Ishikawa (cell line): ENCODE data around the gene CTSC.

ENCODE experiments used
- CREB1 ChIP-seq: IDR thresholded peaks from 2 replicates; pipeline ENCODE4 v1.6.1; 2012; ENCODE audit warnings: low read depth
- EP300 ChIP-seq: IDR thresholded peaks from 2 replicates; pipeline ENCODE4 v1.6.1; 2012; ENCODE audit warnings: borderline replicate concordance
- FOXM1 ChIP-seq: IDR thresholded peaks from 2 replicates; pipeline ENCODE4 v1.6.1; 2012; ENCODE audit warnings: low read depth, borderline replicate concordance
- NFIC ChIP-seq: IDR thresholded peaks from 2 replicates; pipeline ENCODE4 v1.6.1; 2012
- RAD21 ChIP-seq: IDR thresholded peaks from 2 replicates; pipeline ENCODE4 v1.6.1; 2012; ENCODE audit warnings: low read depth
- TAF1 ChIP-seq: IDR thresholded peaks from 2 replicates; pipeline ENCODE4 v1.6.1; 2012; ENCODE audit warnings: low read depth, mild to moderate bottlenecking
- TF ChIP-seq, protein P1 (sequence below): IDR thresholded peaks from 2 replicates; pipeline ENCODE4 v1.6.1; 2012
- TF ChIP-seq, protein P2 (sequence below): IDR thresholded peaks from 2 replicates; pipeline ENCODE4 v1.6.1; 2012

DNA sequence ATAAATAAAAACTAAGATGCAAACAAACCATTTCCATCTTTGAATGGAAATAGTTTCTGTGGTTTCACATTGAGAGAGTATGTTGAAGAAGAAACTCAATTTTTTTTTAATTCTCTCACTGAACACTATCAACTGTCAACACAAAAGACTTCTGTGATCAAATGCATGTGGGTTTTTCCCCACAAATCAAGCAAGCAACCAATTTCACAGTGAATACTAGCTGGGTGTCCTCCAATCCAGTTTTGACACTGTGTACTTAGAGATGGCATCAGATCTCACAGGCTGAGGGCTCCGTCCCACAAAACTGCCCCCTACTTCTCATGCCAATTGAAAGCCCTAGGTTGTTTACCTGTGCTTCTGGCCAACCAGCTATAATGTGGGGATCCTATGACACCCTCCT is 34.5 kb downstream of the CTSC start:
- no peak for TF ChIP-seq TAF1
- no peak for TF ChIP-seq FOXM1
- no peak for TF ChIP-seq RAD21
- TF ChIP-seq NFIC, result no peak
- TF ChIP-seq EP300, result no peak
- TF ChIP-seq CREB1, result no peak
- TF ChIP-seq, protein P1, sequence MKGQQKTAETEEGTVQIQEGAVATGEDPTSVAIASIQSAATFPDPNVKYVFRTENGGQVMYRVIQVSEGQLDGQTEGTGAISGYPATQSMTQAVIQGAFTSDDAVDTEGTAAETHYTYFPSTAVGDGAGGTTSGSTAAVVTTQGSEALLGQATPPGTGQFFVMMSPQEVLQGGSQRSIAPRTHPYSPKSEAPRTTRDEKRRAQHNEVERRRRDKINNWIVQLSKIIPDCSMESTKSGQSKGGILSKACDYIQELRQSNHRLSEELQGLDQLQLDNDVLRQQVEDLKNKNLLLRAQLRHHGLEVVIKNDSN, result no peak
- TF ChIP-seq, protein P2, sequence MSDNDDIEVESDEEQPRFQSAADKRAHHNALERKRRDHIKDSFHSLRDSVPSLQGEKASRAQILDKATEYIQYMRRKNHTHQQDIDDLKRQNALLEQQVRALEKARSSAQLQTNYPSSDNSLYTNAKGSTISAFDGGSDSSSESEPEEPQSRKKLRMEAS, result no peak
